Adrenal gland (tissue), 12 donors: ENCODE results near the gene TRIM73. TPM values are rescaled to one million over a fixed set of nuclear protein-coding genes. Genes with fewer than 3 reads are reported as not detected.
A peak's percentile ranks its signal among the peaks of the same experiment; 100 is the strongest.
"Not testable (repeated sequence)": the region's sequence is repeated elsewhere in the genome, so short reads cannot be mapped to it uniquely, and the experiment has no call there.

ENCODE experiments used
- DNase-seq, 7 donors: peaks; one replicate each; pipeline ENCODE4 v3.0.0-alpha.2; 2019 to 2020
- H3K27ac ChIP-seq, 5 donors: fragments of 200-600 bp; sonication (generic) in 4 of 5; 1 replicate in 3 of 5; 2 replicates in 2 of 5; pipeline versions ENCODE4 v1.5.1 to v1.8.0; 2016 to 2020; ENCODE audit warnings: mild to moderate bottlenecking in 1 of 5
- H3K27me3 ChIP-seq: fragments of 200-600 bp; 2 replicates; pipeline ENCODE4 v1.8.0; 2021
- H3K36me3 ChIP-seq, 2 donors: fragments of 200-600 bp; replicated peaks in 1 of 2; 1 replicate in 1 of 2; 2 replicates in 1 of 2; pipeline versions ENCODE4 v1.5.1 to v1.8.0; 2018 to 2022
- H3K4me1 ChIP-seq, 2 donors: fragments of 200-600 bp; replicated peaks in 1 of 2; 1 replicate in 1 of 2; 2 replicates in 1 of 2; pipeline versions ENCODE4 v1.5.1 to v1.8.0; 2018 to 2021
- H3K4me3 ChIP-seq, 4 donors: fragments of 200-600 bp; sonication (generic) in 3 of 4; one replicate each; pipeline ENCODE4 v1.5.1; 2016 to 2018
- H3K9me3 ChIP-seq, 3 donors: fragments of 200-600 bp; sonication (generic) in 1 of 3; replicated peaks in 1 of 3; 1 replicate in 2 of 3; 2 replicates in 1 of 3; pipeline versions ENCODE4 v1.5.1 to v1.8.0; 2016 to 2021
- CTCF ChIP-seq, 6 experiments: fragments of 450-650 bp in 4 of 6; fragments of 200-600 bp in 2 of 6; sonication (generic) in 1 of 6; IDR thresholded peaks; 1 replicate in 5 of 6; 2 replicates in 1 of 6; pipeline versions ENCODE4 v1.5.1 to v1.8.0; 2016 to 2021; ENCODE audit warnings: antibody characterized with exemption in 6 of 6, mild to moderate bottlenecking in 2 of 6, moderate library complexity in 1 of 6
- POLR2A ChIP-seq, 2 donors: fragments of 450-650 bp; IDR thresholded peaks; one replicate each; pipeline ENCODE4 v1.6.1; 2017; ENCODE audit warnings: antibody characterized with exemption in 2 of 2, mild to moderate bottlenecking in 2 of 2, moderate library complexity in 1 of 2
- WGBS, 4 donors: extraction: QIAGEN DNeasy Blood & Tissue Kit in 2 of 4; methylation state at CpG; one replicate each; pipeline versions ENCODE4 v1.1.5 to v1.1.7; 2013 to 2017; 5-methylcytosine and 5-hydroxymethylcytosine counted together
- intact Hi-C, 2 donors: fragments of 100-400 bp; cut with DNase I; formaldehyde crosslinking; loops; one replicate each; pipeline versions ENCODE4 v1.14.1 to v1.15.0; 2022 to 2023
- polyA plus RNA-seq, 3 donors: library from polyadenylated mRNA; stranded (reverse); fragments of 200-250 nt in 2 of 3; fragments of 350-450 nt in 1 of 3; fragmentation: Illumina TruSeq in 1 of 3; extraction: RNeasy Lipid Tissue Mini Kit (QIAGEN cat#74804) in 1 of 3; gene quantifications; one replicate each; pipeline ENCODE4 v1.2.3, GENCODE V29; 2013 to 2014
- small RNA-seq, 2 donors: library from RNA; depleted of rRNA; stranded (forward); fragments of <200 nt; gene quantifications; one replicate each; pipeline ENCODE3, GENCODE V24; 2016
- total RNA-seq, 9 donors: library from RNA; depleted of rRNA in 4 of 9; stranded (reverse); fragments of >200 nt in 4 of 9; fragments of 120-200 nt in 1 of 9; fragmentation: NEBNext Ultra II Directional in 1 of 9; extraction: Animal tissue kit (Norgen Biotek cat#: 25700) in 1 of 9; gene quantifications; one replicate each; pipeline versions ENCODE4 v1.1.0 to v1.2.4, GENCODE V29; 2013 to 2023
- donor health status: healthy with polysubstance abuse.
- donor health status: Bipolar disorder and iron deficiency.
- donor health status: DM: yes; HTN: yes; CAD: no.
- donor health status: DM: no; HTN: no; CAD: no.
- donor health status: DM: no; HTN: no; CAD: no.
- donor health status: DM: yes; HTN: yes; CAD: no.

TRIM73 gene
- total and polyA plus RNA-seq, 12 donors: 0.13 to 22.6 (median 7.2) TPM

GRCh38 chr7:75423481-75423880, 28.1 kb downstream of the TRIM73 start:
- H3K27me3 ChIP-seq, H3K27ac ChIP-seq, DNase-seq, H3K4me1 ChIP-seq, H3K9me3 ChIP-seq, intact Hi-C loops, H3K4me3 ChIP-seq: not testable (repeated sequence)
- H3K36me3 ChIP-seq: peaks cover 0 to 24% of the 10 kb centered on the region in 2 donors
- 71 to 96% (median 88%) methylated on average over 3 to 11 of the region's 15 CpGs; no CpG with 5 or more reads in 1 of the 4 donors for WGBS, 4 donors

- H3K9me3 ChIP-seq, DNase-seq, H3K4me3 ChIP-seq, H3K4me1 ChIP-seq, intact Hi-C loops, H3K27me3 ChIP-seq, H3K27ac ChIP-seq: not testable (repeated sequence)
- WGBS, 4 donors: 91 to 97% (median 95%) methylated on average over 4 of the region's 4 CpGs
- H3K36me3 ChIP-seq: peaks cover 0 to 65% of the 10 kb centered on the region in 2 donors
Observed at GRCh38 chr7:75439000-75439399, 43.6 kb downstream of the TRIM73 start.

- peak overlapping the region in 2 of 4 donors; percentile 40 to 73 for H3K4me3 ChIP-seq
- intact Hi-C loops, DNase-seq, H3K4me1 ChIP-seq, H3K27me3 ChIP-seq, H3K9me3 ChIP-seq: not testable (repeated sequence)
- H3K27ac ChIP-seq: peak overlapping the region in 4 of 5 donors; percentile 75 to 91 (median 86)
- peaks cover 0 to 35% of the 10 kb centered on the region in 2 donors for H3K36me3 ChIP-seq
- 0 to 2% (median 0%) methylated on average over 4 to 6 of the region's 37 CpGs; no CpG with 5 or more reads in 1 of the 4 donors for WGBS, 4 donors
Observed at GRCh38 chr7:75442101-75442464, 46.7 kb downstream of the TRIM73 start.

GRCh38 chr7:75442465-75443111, 47.2 kb downstream of the TRIM73 start:
- 0% methylated on average over 3 to 41 of the region's 76 CpGs; no CpG with 5 or more reads in 1 of the 4 donors for WGBS, 4 donors
- peak in 2 of 7 donors; percentile 18 to 35 for DNase-seq
- H3K4me1 ChIP-seq, H3K27me3 ChIP-seq, H3K9me3 ChIP-seq, intact Hi-C loops: not testable (repeated sequence)
- TF ChIP-seq POLR2A (IDR thresholded peaks at IDR 0.05): peak; percentile 51 to 88
- peaks cover 0 to 30% of the 10 kb centered on the region in 2 donors for H3K36me3 ChIP-seq
- peak overlapping the region; percentile 30 to 91 (median 84) for H3K27ac ChIP-seq
- H3K4me3 ChIP-seq: peak overlapping the region in 2 of 4 donors; percentile 40 to 73

- H3K4me1 ChIP-seq, H3K4me3 ChIP-seq, H3K36me3 ChIP-seq, H3K9me3 ChIP-seq, H3K27me3 ChIP-seq, intact Hi-C loops: not testable (repeated sequence)
- peak overlapping the region in 2 of 5 donors; percentile 34 to 55 for H3K27ac ChIP-seq
- peak in 3 of 7 donors; percentile 6 to 50 (median 31) for DNase-seq
- WGBS, 4 donors: 40 to 63% (median 47%) methylated on average over 2 to 3 of the region's 5 CpGs
Observed at GRCh38 chr7:75449946-75450345, 54.5 kb downstream of the TRIM73 start.

- H3K27me3 ChIP-seq, H3K4me1 ChIP-seq, H3K27ac ChIP-seq, H3K9me3 ChIP-seq, intact Hi-C loops, H3K4me3 ChIP-seq, H3K36me3 ChIP-seq, DNase-seq: not testable (repeated sequence)
- WGBS, 4 donors: 5 to 13% (median 10%) methylated on average over 3 to 4 of the region's 4 CpGs
- peak in 1 of 6 experiments; percentile 16 for TF ChIP-seq CTCF (IDR thresholded peaks at IDR 0.05)
Observed at GRCh38 chr7:75452494-75452955, 57.1 kb downstream of the TRIM73 start.

Small RNA genes within 50 kb of the gene (small RNA-seq; reads per million reads assigned to genes)
- gene RF00019: 0 reads per million in 2 donors

Other genes with a start within 250 kb of the TRIM73 start
- gene POM121C, start 90.7 kb downstream of the TRIM73 start, total RNA-seq: 10 to 100 TPM in 8 of 9 donors, 1 to 10 TPM in 1; 9.7 to 46.3 (median 21.2) TPM
- 10 to 100 TPM; 15.6 to 61.9 (median 29.4) TPM for gene POM121C, start 90.7 kb downstream of the TRIM73 start, polyA plus RNA-seq
- gene SPDYE5, start 96.7 kb downstream of the TRIM73 start, total RNA-seq: under 1 TPM in 1 of 9 donors, not detected in 8; 0.11 TPM
- under 1 TPM in 2 of 3 donors, not detected in 1; 0.07 to 0.24 TPM for gene SPDYE5, start 96.7 kb downstream of the TRIM73 start, polyA plus RNA-seq